HG03520 (cell line): ENCODE measurements around the gene FKBP1A.

Experiments used
- ATAC-seq: cut with Tn5 transposase; IDR thresholded peaks from one replicate; pipeline ENCODE4 v1.9.1; 2021; ENCODE audit warnings: mild to moderate bottlenecking, moderate library complexity; ENCODE audit not compliant: unreplicated experiment

FKBP1A gene

GRCh38 chr20:1388741-1389483 lies 3.9 kb downstream of the FKBP1A start:
- ATAC-seq: no peak

- ATAC-seq: no peak
These were observed 4.6 kb downstream of the FKBP1A start for GRCh38 chr20:1388253-1388652.

DNA sequence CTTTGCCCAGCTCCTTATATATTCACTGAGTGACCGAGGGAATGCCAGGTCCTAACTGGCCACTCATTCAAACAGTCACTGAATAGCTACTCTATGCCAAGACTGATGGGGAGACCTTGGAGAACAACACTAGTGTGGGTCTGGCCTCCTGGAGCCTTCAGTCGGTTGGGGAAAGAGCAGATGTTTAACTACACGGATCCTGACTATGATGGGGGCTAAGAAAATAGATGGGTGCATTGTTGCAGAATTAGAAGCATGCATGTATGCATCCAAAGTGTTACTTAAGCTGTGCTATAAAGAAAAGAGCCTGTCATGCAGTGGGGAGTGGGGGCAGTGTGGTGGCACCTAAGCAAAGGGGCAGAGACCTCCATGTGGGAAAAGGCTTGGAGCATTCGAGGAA lies 6.5 kb downstream of the FKBP1A start:
- ATAC-seq: no peak

DNA sequence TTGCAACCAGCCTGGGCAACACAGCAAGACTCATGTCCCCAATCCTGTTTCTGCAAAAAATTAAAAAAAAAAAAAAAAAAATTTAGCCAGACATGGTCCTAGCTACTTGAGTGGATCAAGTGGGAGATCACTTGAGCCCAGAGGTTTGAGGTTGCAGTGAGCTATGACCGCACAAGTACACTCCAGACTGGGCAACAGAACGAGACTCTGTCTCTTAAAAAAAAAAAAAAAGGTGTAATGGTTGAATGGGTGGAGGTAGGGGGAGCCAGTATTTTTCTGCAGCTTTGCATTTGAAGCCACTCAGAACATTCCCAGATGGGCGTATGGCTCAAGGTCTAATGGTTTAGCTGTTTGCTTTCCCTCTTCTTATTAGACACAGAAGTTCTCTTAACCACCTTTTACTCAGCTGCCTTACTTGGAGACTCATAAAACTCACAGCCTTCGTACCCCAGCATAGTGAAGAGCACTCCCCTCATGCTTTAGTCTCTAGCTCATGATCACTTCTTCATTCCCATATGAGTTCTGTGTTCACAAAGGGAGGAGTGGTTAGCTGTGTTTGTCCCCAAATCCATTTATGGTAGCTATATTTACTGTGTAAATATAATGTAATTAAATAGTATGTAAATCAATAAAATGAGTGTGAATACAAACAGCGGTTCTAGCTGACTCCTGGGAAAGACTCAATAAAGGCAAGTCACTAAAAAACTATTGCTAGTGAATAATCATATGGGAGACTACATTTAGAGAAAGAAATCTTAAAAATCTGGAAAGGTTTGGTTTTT lies 9.0 kb downstream of the FKBP1A start:
- no peak for ATAC-seq

DNA sequence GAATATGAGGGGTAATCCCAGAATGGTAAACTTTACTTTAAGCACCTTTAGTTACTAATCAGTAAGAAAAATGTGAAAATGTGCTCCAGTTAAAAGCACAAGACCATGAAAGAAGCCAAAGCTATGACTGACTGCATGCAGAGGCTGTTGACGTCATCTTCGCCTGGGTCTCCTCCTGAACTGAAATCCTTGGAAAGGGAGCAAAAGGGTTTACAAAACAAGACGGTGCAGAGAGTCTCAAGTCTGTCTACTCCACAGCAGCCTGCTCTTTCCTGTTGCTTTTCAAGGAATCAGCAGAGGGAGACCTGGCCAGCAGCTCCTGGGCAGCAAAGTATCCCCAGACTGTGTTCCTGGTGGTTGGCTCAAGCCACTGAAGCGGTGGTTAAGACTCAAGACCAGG lies 10.2 kb downstream of the FKBP1A start:
- no peak for ATAC-seq

- no peak for ATAC-seq
These were observed 10.9 kb downstream of the FKBP1A start for GRCh38 chr20:1381753-1382591.

GRCh38 chr20:1378735-1379125 lies 14.1 kb downstream of the FKBP1A start:
- no peak for ATAC-seq

DNA sequence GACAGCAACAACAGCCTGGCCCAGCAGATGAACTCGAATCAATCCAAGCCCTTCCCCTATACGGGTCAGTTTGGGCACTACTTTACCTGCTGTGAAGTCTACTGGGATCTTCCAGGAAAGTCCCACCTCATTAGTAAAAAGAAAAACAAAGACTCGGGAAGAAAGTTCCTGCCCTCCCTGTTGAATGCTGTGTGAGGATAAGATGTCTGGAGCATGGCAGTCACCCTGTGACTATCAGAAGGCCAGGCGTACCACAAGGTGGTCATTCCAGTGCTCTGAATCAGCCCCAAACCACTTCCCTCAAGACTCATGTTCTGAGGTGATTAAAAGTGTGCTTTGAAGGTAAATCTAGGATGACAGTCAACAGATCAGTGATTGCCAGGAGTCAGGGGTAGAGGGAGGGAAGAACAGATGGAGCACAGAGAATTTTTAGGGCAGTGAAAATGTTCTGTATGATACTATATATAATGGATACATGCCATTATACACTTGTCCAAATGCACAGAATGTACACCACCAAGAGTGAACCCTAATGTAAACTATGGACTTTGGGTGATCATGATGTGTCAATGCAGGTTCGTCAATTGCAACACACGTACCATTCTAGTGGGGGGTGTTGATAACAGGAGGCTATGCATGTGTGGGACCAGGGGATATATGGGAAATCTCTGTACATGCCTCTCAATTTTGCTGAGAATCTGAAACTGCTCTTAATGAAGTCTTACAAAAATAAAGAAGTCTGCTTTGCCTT lies 14.7 kb downstream of the FKBP1A start:
- ATAC-seq: no peak

- no peak for ATAC-seq
These were observed 15.4 kb downstream of the FKBP1A start for GRCh38 chr20:1377341-1377871.

DNA sequence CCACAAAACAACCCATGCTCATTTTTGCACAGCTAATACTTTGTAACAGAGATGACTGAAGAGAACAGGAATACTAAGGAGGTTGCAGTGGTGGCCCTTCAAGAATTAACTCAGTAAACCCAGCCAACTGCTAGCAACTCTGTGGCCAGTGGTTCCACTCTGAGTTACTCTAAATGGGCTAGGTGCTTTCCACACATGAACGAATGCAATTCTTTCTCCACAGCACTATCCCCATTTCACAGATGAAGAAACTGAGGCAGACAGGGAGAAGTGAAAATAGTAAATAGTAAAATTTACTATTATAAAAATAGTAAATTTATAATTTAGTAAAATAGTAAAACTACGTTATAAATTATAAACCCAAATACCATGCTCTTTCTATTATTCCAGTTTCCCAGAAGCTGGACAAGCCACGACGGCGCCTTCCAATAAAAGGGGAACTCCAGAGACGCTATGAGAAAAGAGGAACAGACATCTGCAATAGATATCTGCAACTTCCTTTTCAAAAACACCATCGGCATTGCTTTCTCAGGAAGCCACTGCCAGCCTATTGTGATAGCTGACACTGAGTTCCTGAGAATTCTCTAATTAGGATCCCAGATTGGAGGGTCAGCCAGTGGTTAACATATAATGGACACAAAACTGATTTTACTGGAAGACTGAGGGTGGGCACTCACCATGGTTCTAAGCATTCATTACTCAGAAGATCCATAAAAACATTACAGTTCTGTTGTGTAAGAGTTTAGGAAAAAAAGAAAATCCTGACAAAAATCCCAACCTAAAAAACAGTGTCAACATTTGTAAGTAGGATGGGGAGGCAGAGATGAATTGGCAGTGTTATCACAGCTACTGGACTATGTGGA lies 16.2 kb downstream of the FKBP1A start:
- ATAC-seq: no peak

- no peak for ATAC-seq
These were observed 16.8 kb downstream of the FKBP1A start for GRCh38 chr20:1376007-1376406.

- ATAC-seq: no peak
These were observed 17.3 kb downstream of the FKBP1A start for GRCh38 chr20:1375515-1375914.

- no peak for ATAC-seq
These were observed 18.6 kb downstream of the FKBP1A start for GRCh38 chr20:1374246-1374645.

DNA sequence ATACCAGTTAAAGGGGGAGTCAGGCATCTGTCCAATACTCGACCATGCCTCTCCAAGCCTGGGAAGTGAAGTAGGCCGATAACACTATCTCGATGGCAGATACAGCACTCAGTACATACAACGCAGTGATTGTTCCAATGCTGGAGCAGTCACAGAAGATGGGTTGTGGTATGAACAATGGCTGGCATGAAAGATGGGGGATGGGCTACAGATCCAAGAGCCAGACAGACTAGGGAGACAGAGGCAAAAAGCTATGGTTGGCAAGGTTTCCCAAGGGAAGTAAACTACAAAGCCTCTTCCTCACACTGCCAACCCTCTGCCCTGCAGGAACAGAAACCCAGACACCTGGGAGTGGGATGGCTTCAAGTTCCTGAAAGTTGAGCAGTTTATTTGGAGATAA lies 19.2 kb downstream of the FKBP1A start:
- no peak for ATAC-seq

DNA sequence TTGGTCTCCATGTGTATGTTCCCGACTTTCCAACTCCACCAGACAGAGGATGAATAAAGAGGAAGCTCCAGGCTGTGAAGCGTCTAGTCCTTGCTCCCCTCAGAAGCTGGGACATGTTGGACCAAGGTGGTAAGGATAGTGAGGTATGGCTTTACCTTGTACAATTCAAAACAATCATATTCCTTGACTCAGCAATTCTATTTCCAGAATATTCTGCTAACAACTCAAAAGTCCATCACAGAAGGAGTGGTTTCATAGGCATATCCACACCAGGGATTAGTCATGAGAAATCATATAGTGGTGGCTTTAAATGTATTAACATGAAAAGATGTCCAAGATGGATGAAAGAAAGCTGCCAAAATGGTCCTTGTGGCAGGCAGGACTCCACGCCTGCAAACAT lies 19.8 kb downstream of the FKBP1A start:
- ATAC-seq: no peak

- no peak for ATAC-seq
These were observed 20.9 kb downstream of the FKBP1A start for GRCh38 chr20:1371830-1372539.

DNA sequence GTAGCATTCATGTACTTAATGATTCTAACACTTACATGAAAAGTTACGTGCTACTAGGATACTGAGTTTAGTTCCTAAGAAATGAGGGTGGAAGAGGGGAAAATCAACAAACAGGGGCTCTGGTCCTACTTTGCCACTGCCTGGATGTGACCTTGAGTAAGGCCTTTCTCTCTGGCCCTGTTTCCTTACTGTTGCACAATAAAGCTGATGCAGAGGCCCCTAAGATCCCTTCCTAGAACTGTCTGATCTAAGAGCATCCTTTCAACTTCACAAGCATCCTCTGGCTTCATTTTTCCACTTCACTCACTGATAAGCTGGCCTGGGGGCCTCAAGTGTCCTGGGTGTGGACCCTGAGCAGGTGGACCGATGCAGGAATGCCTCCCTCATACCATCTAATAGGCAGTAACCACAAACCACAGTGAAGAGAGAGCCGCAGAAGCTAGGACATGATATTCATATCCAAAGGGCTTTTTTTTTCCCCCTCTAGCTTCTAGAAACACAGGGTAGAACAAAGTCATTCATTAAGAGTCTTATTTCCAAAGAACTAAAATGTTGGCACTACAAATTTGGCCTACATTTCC lies 21.6 kb downstream of the FKBP1A start:
- ATAC-seq: no peak

DNA sequence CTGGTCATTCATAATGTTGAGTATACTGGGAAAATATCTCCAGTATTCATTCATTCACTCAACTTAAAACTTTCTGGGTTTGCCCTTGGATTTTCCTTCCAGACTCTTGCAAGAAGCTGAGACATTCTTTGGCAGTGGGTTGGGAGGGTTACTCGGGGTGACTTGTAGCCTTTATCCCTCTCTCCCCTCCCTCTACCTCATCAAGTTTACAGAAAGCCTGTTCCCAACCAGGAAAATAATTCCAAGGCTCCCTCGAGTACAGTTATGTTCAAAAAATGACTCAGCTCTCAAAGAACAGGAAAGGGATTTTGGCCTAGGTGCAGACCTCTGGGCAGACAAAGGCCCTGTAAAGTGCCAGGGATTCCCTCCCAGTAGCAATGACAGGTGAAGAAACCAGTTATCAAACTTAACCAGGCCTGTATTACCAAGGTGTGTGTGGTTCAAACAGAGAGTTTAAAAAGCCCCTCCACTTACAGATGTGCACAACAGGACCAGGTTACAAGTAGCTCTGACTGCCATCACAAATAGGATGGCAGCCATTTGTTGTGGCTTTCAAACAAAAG lies 22.2 kb downstream of the FKBP1A start:
- ATAC-seq: no peak
